ENCODE results near the gene ZNRF3. TPM values are rescaled to one million over a fixed set of nuclear protein-coding genes. Genes with fewer than 3 reads are reported as not detected.

Gene ZNRF3
- polyA plus RNA-seq, 1 experiment: 1.1 TPM

GRCh38 chr22:28955817-28956216 lies 72.4 kb downstream of the ZNRF3 start:
- Histone ChIP-seq H3K27me3 (ENCODE audit: control insufficient read depth, insufficient read depth, low read length) (no peaks in the 10 kb centered on the region), H3K4me3 (ENCODE audit: low read depth, low read length) (no peak overlapping the region), H3K36me3 (ENCODE audit: control insufficient read depth, insufficient read depth, low read length) (no peaks in the 10 kb centered on the region)
- ChIA-PET CTCF (interaction anchor here (1.1 kb wide), 1 partner anchor 85 kb away, joined by 3 read pairs; no protein-coding TSS in a partner anchor), POLR2A (no interaction called here)
- TF ChIP-seq CTCF (IDR thresholded peaks at IDR 0.05; ENCODE audit: insufficient read depth, low read depth, low read length): no peak
- no peak for DNase-seq (ENCODE audit: low read depth)

- H3K27me3 ChIP-seq (ENCODE audit: control insufficient read depth, insufficient read depth, low read length): no peaks in the 10 kb centered on the region
- CTCF ChIA-PET: interaction anchor here (0.8 to 1.1 kb wide), 2 partner anchors 84 to 101 kb away, joined by 3 read pairs; no protein-coding TSS in a partner anchor
- no peak overlapping the region for H3K4me3 ChIP-seq (ENCODE audit: low read depth, low read length)
- no peak for TF ChIP-seq CTCF (IDR thresholded peaks at IDR 0.05; ENCODE audit: insufficient read depth, low read depth, low read length)
- H3K36me3 ChIP-seq (ENCODE audit: control insufficient read depth, insufficient read depth, low read length): no peaks in the 10 kb centered on the region
- POLR2A ChIA-PET: interaction anchor here (0.7 kb wide), 1 partner anchor 685 kb away, joined by 17 read pairs; no protein-coding TSS in a partner anchor
- DNase-seq (ENCODE audit: low read depth): no peak
Observed at GRCh38 chr22:28956506-28956905, 73.1 kb downstream of the ZNRF3 start.

GRCh38 chr22:28958611-28959010 lies 75.2 kb downstream of the ZNRF3 start:
- no peak for DNase-seq (ENCODE audit: low read depth)
- POLR2A ChIA-PET: no interaction called here
- Histone ChIP-seq H3K36me3 (ENCODE audit: control insufficient read depth, insufficient read depth, low read length) (no peaks in the 10 kb centered on the region), H3K27me3 (ENCODE audit: control insufficient read depth, insufficient read depth, low read length) (no peaks in the 10 kb centered on the region), H3K4me3 (ENCODE audit: low read depth, low read length) (no peak overlapping the region)
- CTCF ChIA-PET: no interaction called here
- no peak for TF ChIP-seq CTCF (IDR thresholded peaks at IDR 0.05; ENCODE audit: insufficient read depth, low read depth, low read length)

GRCh38 chr22:28962042-28962554 lies 78.7 kb downstream of the ZNRF3 start:
- DNase-seq (ENCODE audit: low read depth): no peak
- TF ChIP-seq CTCF (IDR thresholded peaks at IDR 0.05; ENCODE audit: insufficient read depth, low read depth, low read length): no peak
- ChIA-PET POLR2A (no interaction called here), CTCF (interaction anchor here (1.4 to 1.5 kb wide), 2 partner anchors 10 to 79 kb away, joined by 3 read pairs; no protein-coding TSS in a partner anchor)
- H3K27me3 ChIP-seq (ENCODE audit: control insufficient read depth, insufficient read depth, low read length): no peaks in the 10 kb centered on the region
- no peak overlapping the region for H3K4me3 ChIP-seq (ENCODE audit: low read depth, low read length)
- H3K36me3 ChIP-seq (ENCODE audit: control insufficient read depth, insufficient read depth, low read length): no peaks in the 10 kb centered on the region; the same call in 1 of the 2 replicates

- H3K36me3 ChIP-seq (ENCODE audit: control insufficient read depth, insufficient read depth, low read length): no peaks in the 10 kb centered on the region; the same call in 1 of the 2 replicates
- H3K27me3 ChIP-seq (ENCODE audit: control insufficient read depth, insufficient read depth, low read length): no peaks in the 10 kb centered on the region
- no peak for TF ChIP-seq CTCF (IDR thresholded peaks at IDR 0.05; ENCODE audit: insufficient read depth, low read depth, low read length)
- H3K4me3 ChIP-seq (ENCODE audit: low read depth, low read length): no peak overlapping the region
- DNase-seq (ENCODE audit: low read depth): no peak
- POLR2A ChIA-PET: no interaction called here
- CTCF ChIA-PET: interaction anchor here (1.3 kb wide), 1 partner anchor 13 kb away, joined by 3 read pairs; no protein-coding TSS in a partner anchor
Observed at GRCh38 chr22:28963362-28963761, 80.0 kb downstream of the ZNRF3 start.

All from BJ (cell line).